GM21825 (cell line): ENCODE measurements around the gene CELF6.

ENCODE experiments used
- ATAC-seq: cut with Tn5 transposase; IDR thresholded peaks from one replicate; pipeline ENCODE4 v1.9.1; 2021; ENCODE audit warnings: mild to moderate bottlenecking, moderate library complexity; ENCODE audit not compliant: unreplicated experiment

CELF6 gene

GRCh38 chr15:72272213-72272996 lies 47.6 kb downstream of the CELF6 start, which contains the start of gene PARP6:
TSS of gene PARP6 (minus strand) at chr15:72272554. CDS start at chr15:72267477, 5,077 bp downstream.
- peak; percentile 90 for ATAC-seq

- no peak for ATAC-seq
Measured at GRCh38 chr15:72271895-72272212, 48.1 kb downstream of the CELF6 start.

- no peak for ATAC-seq
Measured at GRCh38 chr15:72271221-72271620, 48.7 kb downstream of the CELF6 start.

GRCh38 chr15:72269739-72270138 lies 50.2 kb downstream of the CELF6 start:
- ATAC-seq, result no peak

- ATAC-seq, result no peak
Measured at GRCh38 chr15:72265031-72265430, 54.9 kb downstream of the CELF6 start.

GRCh38 chr15:72252663-72253299 lies 67.2 kb downstream of the CELF6 start:
- no peak for ATAC-seq

GRCh38 chr15:72249142-72249810 lies 70.7 kb downstream of the CELF6 start:
- no peak for ATAC-seq

GRCh38 chr15:72248514-72248913 lies 71.4 kb downstream of the CELF6 start:
- no peak for ATAC-seq

- ATAC-seq, result no peak
Measured at GRCh38 chr15:72242775-72243370, 77.1 kb downstream of the CELF6 start.

GRCh38 chr15:72239652-72240051 lies 80.3 kb downstream of the CELF6 start:
- no peak for ATAC-seq

GRCh38 chr15:72238586-72238985 lies 81.4 kb downstream of the CELF6 start:
- ATAC-seq, result no peak

GRCh38 chr15:72237853-72238224 lies 82.1 kb downstream of the CELF6 start:
- no peak for ATAC-seq

GRCh38 chr15:72237029-72237852 lies 82.7 kb downstream of the CELF6 start:
- peak; percentile 80 for ATAC-seq

- no peak for ATAC-seq
Measured at GRCh38 chr15:72236381-72237003, 83.5 kb downstream of the CELF6 start.

GRCh38 chr15:72235298-72235697 lies 84.7 kb downstream of the CELF6 start:
- ATAC-seq, result no peak
